SK-N-MC (cell line): ENCODE results near the gene KRTAP20-2.

ENCODE experiments used
- EZH2 ChIP-seq: fragments of 200-600 bp; sonication (generic); IDR thresholded peaks from one replicate; pipeline ENCODE4 v1.6.1; 2017; ENCODE audit warnings: antibody characterized with exemption
- POLR2AphosphoS5 ChIP-seq: IDR thresholded peaks from 2 replicates; pipeline ENCODE4 v1.6.1; 2012; ENCODE audit warnings: mild to moderate bottlenecking, low read depth, low read length, borderline replicate concordance

DNA sequence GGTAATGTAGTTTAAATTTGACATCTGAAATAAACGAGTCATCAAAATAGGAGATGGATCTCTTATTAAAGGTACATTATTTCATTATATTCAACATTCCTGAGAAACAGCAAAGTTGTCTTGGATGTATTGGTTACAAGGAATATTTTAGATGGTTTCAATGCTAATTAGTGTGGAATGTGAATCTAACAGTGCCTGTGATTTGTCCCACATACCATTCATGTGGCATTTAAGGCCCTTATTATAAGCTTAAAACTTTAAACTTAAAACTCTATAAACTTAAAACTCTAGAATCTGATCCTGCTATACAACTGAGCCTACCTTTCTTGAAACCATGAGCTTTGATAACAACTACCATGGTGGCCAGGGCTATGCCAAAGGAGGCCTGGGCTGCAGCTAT, 34.2 kb upstream of the KRTAP20-2 start, which contains the start of gene KRTAP22-1:
- no peak for TF ChIP-seq EZH2
- no peak for TF ChIP-seq POLR2AphosphoS5
